Nephron progenitor cell (in vitro differentiated cells): ENCODE measurements around the gene SLC35G6.
A peak's percentile ranks its signal among the peaks of the same experiment; 100 is the strongest.

ENCODE experiments used
- DNase-seq: peaks from one replicate; pipeline ENCODE4 v3.0.0; 2021
- H3K27ac Mint-ChIP-seq: 2 replicates; pipeline ENCODE4 v1.8.0; 2021; ENCODE audit warnings: mild to moderate bottlenecking, moderate library complexity, mixed read lengths
- H3K27me3 Mint-ChIP-seq: 2 replicates; pipeline ENCODE4 v1.8.0; 2021; ENCODE audit warnings: mild to moderate bottlenecking, low read depth, mixed read lengths; ENCODE audit not compliant: poor library complexity
- H3K36me3 Mint-ChIP-seq: 2 replicates; pipeline ENCODE4 v1.8.0; 2021; ENCODE audit warnings: low read depth, mixed read lengths
- H3K4me1 Mint-ChIP-seq: 2 replicates; pipeline ENCODE4 v1.8.0; 2021; ENCODE audit warnings: mixed read lengths
- H3K4me3 Mint-ChIP-seq: 2 replicates; pipeline ENCODE4 v1.8.0; 2021; ENCODE audit warnings: mild to moderate bottlenecking, moderate library complexity, mixed read lengths
- H3K9me3 Mint-ChIP-seq: 2 replicates; pipeline ENCODE4 v1.8.0; 2021; ENCODE audit warnings: mild to moderate bottlenecking, moderate library complexity, mixed read lengths
- TF ChIP-seq, protein P1 (sequence below): fragments of 200-600 bp; sonication (generic); IDR thresholded peaks from 2 replicates; pipeline ENCODE4 v1.5.0; 2021; ENCODE audit warnings: antibody characterized with exemption

The SLC35G6 gene

GRCh38 chr17:7438656-7439460 is 42.4 kb upstream of the SLC35G6 start:
- peaks cover 58% of the 10 kb centered on the region for H3K4me1 Mint-ChIP-seq
- DNase-seq: no peak
- H3K4me3 Mint-ChIP-seq: peak overlapping the region; percentile 82
- no peaks in the 10 kb centered on the region for H3K36me3 Mint-ChIP-seq
- TF ChIP-seq, protein P1, sequence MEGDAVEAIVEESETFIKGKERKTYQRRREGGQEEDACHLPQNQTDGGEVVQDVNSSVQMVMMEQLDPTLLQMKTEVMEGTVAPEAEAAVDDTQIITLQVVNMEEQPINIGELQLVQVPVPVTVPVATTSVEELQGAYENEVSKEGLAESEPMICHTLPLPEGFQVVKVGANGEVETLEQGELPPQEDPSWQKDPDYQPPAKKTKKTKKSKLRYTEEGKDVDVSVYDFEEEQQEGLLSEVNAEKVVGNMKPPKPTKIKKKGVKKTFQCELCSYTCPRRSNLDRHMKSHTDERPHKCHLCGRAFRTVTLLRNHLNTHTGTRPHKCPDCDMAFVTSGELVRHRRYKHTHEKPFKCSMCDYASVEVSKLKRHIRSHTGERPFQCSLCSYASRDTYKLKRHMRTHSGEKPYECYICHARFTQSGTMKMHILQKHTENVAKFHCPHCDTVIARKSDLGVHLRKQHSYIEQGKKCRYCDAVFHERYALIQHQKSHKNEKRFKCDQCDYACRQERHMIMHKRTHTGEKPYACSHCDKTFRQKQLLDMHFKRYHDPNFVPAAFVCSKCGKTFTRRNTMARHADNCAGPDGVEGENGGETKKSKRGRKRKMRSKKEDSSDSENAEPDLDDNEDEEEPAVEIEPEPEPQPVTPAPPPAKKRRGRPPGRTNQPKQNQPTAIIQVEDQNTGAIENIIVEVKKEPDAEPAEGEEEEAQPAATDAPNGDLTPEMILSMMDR: no peak
- H3K9me3 Mint-ChIP-seq: no peaks in the 10 kb centered on the region
- peaks cover 67% of the 10 kb centered on the region for H3K27me3 Mint-ChIP-seq
- H3K27ac Mint-ChIP-seq: no peak overlapping the region

DNA sequence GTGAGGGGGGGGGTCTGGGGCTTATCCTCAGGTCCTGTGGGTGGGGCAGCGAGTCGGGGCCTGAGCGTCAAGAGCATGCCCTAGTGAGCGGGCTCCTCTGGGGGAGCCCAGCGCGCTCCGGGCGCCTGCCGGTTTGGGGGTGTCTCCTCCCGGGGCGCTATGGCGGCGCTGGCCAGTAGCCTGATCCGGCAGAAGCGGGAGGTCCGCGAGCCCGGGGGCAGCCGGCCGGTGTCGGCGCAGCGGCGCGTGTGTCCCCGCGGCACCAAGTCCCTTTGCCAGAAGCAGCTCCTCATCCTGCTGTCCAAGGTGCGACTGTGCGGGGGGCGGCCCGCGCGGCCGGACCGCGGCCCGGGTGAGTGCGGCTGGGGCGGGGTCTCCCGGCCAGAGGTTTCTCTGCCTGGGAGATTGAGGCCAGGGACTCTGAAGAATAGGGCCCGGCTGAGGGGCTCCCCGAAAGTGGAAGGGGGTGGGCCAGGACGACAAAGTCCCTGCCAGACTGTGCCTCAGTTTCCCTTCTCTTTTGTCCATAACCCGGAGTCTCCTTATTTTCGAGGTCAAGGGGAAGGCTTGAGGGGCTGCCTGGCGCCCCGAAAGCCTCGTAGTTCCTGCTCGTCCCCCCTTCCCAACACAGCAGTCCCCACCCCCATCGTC is 41.7 kb upstream of the SLC35G6 start, which contains the start of gene FGF11:
TSS of gene FGF11 (plus strand) at position 51 of the 651 bp plus-strand sequence. CDS start at position 160, 109 bp downstream.
- TF ChIP-seq, protein P1: no peak
- H3K9me3 Mint-ChIP-seq: no peaks in the 10 kb centered on the region
- peak; percentile 46 for DNase-seq
- H3K4me3 Mint-ChIP-seq: peak within 1 kb of the TSS; percentile 95
- H3K4me1 Mint-ChIP-seq: peaks cover 65% of the 10 kb centered on the region
- H3K27me3 Mint-ChIP-seq: peaks cover 66% of the 10 kb centered on the region
- H3K36me3 Mint-ChIP-seq: no peaks in the 10 kb centered on the region
- H3K27ac Mint-ChIP-seq: peak within 1 kb of the TSS; percentile 99

GRCh38 chr17:7440113-7440833 is 41.0 kb upstream of the SLC35G6 start:
- Mint-ChIP-seq H3K27ac (peak overlapping the region; percentile 99), H3K9me3 (no peaks in the 10 kb centered on the region), H3K4me3 (peak overlapping the region; percentile 95), H3K27me3 (peaks cover 65% of the 10 kb centered on the region), H3K4me1 (peaks cover 68% of the 10 kb centered on the region), H3K36me3 (no peaks in the 10 kb centered on the region)
- TF ChIP-seq, protein P1: no peak
- peak; percentile 70 for DNase-seq

DNA sequence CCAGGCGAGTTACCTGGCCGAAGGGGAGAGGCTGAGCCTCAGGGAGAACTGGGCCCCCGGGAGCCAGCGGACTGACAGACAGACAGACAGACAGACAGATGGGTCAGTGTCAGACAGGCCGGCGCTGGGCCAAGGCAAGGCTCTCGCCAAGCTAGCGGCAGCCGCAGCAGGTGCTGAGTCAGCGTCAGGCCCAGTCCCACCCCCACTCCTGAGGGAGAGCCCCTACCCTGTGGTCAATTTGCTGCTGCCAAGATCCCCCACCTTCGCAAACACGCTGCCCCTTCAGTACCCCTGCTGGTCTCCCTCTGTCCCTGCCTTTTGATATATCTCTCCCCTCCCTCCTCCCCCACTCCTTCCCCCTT is 40.4 kb upstream of the SLC35G6 start:
- no peaks in the 10 kb centered on the region for H3K36me3 Mint-ChIP-seq
- peak overlapping the region; percentile 95 for H3K4me3 Mint-ChIP-seq
- DNase-seq: no peak
- H3K27ac Mint-ChIP-seq: peak overlapping the region; percentile 99
- H3K27me3 Mint-ChIP-seq: peaks cover 64% of the 10 kb centered on the region
- peaks cover 71% of the 10 kb centered on the region for H3K4me1 Mint-ChIP-seq
- no peaks in the 10 kb centered on the region for H3K9me3 Mint-ChIP-seq
- TF ChIP-seq, protein P1: no peak

- no peaks in the 10 kb centered on the region for H3K9me3 Mint-ChIP-seq
- no peaks in the 10 kb centered on the region for H3K36me3 Mint-ChIP-seq
- H3K27ac Mint-ChIP-seq: no peak overlapping the region
- DNase-seq: no peak
- peaks cover 64% of the 10 kb centered on the region for H3K27me3 Mint-ChIP-seq
- TF ChIP-seq, protein P1: no peak
- peak overlapping the region; percentile 95 for H3K4me3 Mint-ChIP-seq
- H3K4me1 Mint-ChIP-seq: peaks cover 75% of the 10 kb centered on the region
Observed at GRCh38 chr17:7441266-7441665, 40.0 kb upstream of the SLC35G6 start.
